ENCODE results near the gene MXD3.

DNA sequence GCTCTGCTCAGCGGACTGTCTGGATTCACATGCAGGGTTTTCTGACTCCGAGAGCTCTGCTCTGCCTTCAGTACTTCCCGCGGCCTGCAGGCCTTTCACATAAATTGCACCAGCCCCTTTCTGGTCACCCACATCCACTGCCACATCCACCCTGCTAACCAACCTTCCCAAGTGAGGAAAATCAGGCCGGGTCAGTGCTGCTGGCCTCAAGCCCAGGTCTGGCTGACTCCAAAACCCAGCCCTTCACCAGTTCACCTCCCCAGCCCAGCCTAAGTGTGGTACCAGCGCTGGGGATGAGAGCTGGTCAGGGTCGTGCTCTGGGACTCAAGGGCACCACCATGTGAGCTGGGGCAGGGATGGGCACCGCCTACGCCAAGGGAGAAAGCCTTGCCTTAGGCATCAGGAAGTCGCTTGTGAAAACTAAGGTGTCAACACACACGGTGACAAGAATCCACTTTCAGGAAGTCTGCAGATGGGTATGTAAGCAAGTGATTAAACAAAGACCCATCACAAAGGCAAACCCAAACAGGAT, 27.5 kb upstream of the MXD3 start:
- TF ChIP-seq, protein P1, sequence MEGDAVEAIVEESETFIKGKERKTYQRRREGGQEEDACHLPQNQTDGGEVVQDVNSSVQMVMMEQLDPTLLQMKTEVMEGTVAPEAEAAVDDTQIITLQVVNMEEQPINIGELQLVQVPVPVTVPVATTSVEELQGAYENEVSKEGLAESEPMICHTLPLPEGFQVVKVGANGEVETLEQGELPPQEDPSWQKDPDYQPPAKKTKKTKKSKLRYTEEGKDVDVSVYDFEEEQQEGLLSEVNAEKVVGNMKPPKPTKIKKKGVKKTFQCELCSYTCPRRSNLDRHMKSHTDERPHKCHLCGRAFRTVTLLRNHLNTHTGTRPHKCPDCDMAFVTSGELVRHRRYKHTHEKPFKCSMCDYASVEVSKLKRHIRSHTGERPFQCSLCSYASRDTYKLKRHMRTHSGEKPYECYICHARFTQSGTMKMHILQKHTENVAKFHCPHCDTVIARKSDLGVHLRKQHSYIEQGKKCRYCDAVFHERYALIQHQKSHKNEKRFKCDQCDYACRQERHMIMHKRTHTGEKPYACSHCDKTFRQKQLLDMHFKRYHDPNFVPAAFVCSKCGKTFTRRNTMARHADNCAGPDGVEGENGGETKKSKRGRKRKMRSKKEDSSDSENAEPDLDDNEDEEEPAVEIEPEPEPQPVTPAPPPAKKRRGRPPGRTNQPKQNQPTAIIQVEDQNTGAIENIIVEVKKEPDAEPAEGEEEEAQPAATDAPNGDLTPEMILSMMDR (IDR thresholded peaks at IDR 0.05; ENCODE audit: low read length), result no peak
- TF ChIP-seq EZH2 (optimal IDR thresholded peaks at IDR 0.05; ENCODE audit: low read depth, low read length), result no peak
- TF ChIP-seq EZH2phosphoT487 (IDR thresholded peaks at IDR 0.05; ENCODE audit: low read length), result no peak

Measured in MM.1S (cell line).